ENCODE data around the gene RPL23.
A peak's percentile ranks its signal among the peaks of the same experiment; 100 is the strongest.

RPL23 gene

DNA sequence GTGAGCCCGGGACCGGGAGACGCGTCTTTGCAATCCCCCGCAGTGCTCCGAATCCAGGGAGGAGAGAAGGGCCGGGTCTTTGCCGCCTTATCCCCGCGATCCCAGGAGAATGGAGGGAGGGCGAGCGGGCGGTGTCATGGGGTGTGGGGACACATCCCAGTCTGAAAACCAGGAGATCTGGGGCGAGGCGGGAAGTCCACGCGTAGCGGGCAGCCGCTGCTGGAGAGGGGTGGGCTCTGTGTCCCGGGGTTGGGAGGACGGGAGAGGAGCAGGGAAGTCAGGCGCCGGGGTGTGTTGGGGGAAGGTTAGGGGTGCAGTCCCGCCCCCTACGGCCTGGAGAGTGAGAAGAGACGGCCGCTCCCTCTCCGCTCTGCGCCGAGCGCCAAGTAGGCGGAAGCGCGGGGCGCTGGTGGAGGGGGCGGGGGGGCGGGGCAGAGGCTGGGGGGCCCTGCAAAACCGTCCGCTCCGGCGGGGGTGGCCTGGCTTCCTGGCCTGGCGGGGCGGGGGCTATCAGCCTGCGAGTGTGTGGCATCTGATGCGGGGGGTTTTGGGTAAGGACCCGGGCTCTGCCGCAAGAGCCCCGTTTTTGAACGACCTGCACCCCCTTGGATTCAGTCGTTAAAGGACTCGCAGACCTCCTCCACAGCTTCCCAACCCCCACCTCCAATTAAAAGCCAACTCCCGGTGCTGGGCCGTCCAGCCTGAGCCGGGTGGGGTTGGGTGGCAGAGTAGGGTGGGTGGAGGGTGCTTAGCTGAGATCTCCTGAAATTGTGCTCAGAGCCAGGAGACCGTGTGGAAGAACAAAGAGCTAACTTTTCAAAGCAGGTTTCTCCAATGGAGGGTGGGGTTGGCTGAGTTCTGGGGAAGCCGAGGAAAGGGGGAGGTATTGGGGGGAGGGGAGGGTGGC lies 17.0 kb upstream of the RPL23 start:
- H3K4me3 ChIP-seq (ENCODE audit: low read length), result peak overlapping the region; percentile 99
- peak; percentile 58 for DNase-seq (ENCODE audit: low read depth)
- TF ChIP-seq, protein P1, sequence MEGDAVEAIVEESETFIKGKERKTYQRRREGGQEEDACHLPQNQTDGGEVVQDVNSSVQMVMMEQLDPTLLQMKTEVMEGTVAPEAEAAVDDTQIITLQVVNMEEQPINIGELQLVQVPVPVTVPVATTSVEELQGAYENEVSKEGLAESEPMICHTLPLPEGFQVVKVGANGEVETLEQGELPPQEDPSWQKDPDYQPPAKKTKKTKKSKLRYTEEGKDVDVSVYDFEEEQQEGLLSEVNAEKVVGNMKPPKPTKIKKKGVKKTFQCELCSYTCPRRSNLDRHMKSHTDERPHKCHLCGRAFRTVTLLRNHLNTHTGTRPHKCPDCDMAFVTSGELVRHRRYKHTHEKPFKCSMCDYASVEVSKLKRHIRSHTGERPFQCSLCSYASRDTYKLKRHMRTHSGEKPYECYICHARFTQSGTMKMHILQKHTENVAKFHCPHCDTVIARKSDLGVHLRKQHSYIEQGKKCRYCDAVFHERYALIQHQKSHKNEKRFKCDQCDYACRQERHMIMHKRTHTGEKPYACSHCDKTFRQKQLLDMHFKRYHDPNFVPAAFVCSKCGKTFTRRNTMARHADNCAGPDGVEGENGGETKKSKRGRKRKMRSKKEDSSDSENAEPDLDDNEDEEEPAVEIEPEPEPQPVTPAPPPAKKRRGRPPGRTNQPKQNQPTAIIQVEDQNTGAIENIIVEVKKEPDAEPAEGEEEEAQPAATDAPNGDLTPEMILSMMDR (conservative IDR thresholded peaks at IDR 0.05; ENCODE audit: low read length), result no peak

DNA sequence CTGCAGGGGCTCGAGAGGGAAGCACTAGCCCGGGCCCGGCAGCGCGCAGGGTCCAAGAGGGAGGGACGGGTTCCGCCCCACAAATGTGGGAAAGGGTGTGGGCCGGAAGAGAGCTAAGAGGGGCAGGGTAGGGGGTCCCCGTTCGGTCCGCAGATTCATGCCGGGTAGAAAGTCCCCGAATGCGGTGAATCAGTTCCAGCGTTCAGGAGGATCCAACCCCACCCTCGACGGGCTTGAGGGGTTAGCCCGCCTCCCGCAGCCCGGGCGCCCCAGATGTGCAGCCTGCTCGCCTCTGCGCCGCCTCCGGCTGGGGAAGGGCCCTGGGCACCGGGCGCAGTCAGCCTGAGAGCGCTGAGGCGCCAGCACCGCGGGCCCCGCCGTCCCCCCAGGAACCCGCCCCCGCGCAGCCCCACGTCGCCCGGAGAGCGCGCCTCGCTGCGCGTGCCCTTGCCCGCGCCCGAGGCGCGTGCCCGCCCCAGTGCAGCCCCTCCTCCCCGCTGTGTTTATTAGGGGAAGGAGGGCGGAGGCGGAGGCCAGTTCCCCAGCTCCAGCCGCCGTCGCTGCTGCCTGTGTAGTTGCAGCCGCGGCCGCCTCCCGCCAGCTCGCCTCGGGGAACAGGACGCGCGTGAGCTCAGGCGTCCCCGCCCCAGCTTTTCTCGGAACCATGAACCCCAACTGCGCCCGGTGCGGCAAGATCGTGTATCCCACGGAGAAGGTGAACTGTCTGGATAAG lies 16.2 kb upstream of the RPL23 start, which contains the start of gene LASP1:
LASP1 (plus strand) TSS at position 533 of the 733 bp plus-strand sequence; CDS start at position 665, 132 bp downstream.
- TF ChIP-seq, protein P1 (conservative IDR thresholded peaks at IDR 0.05; ENCODE audit: low read length), result no peak
- DNase-seq (ENCODE audit: low read depth), result peak; percentile 88
- H3K4me3 ChIP-seq (ENCODE audit: low read length), result peak within 1 kb of the TSS; percentile 99

DNA sequence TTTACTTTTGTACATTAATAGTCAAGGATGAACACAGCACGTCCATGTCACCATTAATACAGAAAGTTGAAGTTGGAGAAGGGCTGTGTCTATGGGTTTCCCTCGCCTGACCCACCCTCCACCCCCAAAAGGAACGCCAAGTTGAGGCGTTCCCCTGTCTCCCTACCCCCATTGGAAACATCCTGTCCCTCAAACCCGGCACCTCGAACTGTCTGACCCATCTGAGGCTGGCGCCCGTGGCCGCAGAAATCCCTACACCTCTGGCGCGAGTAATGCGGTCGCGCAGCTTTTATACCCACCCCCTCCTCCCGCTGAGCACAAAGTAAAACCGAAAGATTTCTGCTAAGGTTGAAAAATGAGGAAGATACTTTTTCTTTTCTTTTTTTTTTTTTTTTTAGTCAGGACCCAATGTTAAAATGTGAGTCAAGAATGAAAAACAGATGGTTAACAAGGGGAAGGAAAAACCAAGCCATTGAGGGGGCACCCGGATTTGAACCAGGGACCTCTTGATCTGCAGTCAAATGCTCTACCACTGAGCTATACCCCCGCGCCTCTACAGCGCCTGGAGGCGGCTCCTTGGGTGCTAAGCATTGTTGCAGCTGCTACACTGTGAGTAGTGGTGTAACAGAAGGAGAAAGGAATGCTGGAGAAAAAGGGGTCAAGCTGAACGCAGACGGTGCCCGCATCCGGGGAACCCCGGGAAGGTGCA lies 15.4 kb upstream of the RPL23 start:
- TF ChIP-seq, protein P1 (conservative IDR thresholded peaks at IDR 0.05; ENCODE audit: low read length), result peak; percentile 48
- peak overlapping the region; percentile 82 for H3K4me3 ChIP-seq (ENCODE audit: low read length)
- peak; percentile 87 for DNase-seq (ENCODE audit: low read depth)

DNA sequence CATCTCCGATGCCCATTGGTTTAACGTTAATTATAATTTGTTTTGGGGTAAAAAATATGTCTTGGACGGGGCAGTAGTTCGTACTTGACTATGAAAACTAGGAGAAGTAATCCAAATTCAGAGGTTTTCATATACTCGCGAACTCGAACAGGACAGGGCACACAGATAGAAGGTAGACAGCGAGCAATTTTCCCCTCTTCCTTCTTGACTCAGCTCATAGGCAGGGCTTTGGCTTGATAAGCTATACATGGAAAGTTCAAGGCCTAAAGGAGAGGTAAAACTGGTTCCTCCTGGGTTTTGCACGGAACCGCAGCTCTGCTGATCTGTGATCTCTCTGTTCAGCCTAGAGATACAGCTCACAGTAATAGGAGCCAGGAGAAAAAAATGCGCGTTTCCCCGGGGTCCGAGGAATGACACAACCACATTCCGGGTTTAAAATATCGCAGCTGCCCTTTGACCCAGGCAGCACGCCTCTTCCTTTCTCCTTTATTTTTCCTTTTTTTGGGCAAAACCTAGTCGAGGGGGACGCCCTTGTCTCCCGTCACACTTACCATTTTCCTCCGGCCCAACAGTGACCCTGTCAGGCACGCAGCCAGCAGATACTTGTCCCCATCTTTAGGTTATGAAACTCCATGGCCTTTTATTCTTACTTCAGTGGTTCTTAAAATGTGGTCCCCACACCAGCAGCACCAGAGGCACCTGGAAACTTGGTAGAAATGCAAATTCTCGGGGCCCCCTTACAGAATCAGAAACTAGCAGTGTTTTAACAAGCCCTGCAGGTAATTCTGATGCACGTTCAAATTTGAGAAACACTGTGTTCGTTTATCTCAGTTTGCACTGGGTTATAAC lies 14.7 kb upstream of the RPL23 start:
- TF ChIP-seq, protein P1 (conservative IDR thresholded peaks at IDR 0.05; ENCODE audit: low read length), result no peak
- DNase-seq (ENCODE audit: low read depth), result peak; percentile 55
- H3K4me3 ChIP-seq (ENCODE audit: low read length), result peak overlapping the region; percentile 82

DNA sequence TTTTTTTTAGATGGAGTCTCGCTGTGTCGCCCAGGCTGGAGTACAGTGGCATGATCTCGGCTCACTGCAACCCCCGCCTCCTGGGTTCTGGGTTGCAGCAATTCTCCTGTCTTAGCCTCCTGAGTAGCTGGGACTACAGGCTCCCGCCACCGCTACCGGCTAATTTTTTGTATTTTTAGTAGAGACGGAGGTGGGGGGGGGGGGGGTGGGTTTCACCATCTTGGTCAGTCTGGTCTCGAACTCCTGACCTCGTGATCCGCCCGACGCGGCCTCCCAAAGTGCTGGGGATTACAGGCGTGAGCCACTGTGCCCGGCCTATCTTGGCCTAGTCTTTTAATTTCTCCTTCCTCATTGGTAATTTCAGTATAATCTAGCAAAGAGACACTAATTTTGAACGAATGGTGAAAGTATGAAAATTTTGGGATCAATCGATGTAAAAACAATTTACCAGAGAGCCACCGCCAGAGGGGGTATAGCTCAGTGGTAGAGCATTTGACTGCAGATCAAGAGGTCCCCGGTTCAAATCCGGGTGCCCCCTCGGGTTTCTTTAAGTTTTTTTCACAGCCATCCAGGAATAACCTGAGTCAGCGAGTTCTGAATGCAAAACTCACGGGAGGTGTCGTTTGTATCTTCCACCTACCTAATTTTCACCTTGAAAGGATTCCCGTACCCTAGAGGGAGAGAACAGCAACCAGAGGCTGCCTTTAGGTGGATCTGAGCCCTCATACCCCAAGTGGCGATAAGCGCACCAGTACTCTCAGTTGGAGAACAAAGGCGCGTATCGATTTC lies 13.9 kb upstream of the RPL23 start:
- peak; percentile 68 for DNase-seq (ENCODE audit: low read depth)
- TF ChIP-seq, protein P1 (conservative IDR thresholded peaks at IDR 0.05; ENCODE audit: low read length), result peak; percentile 43
- H3K4me3 ChIP-seq (ENCODE audit: low read length), result peak overlapping the region; percentile 82

All from AG10803 (cell line).